Measurements from ENCODE around the gene GYS1. TPM values are rescaled to one million over a fixed set of nuclear protein-coding genes. Genes with fewer than 3 reads are reported as not detected.

Gene GYS1
- total RNA-seq, 4 donors from 2014 or later, result 15.1 to 86.3 (median 34.5) TPM

GRCh38 chr19:48964205-48965039, 28.7 kb downstream of the GYS1 start:
- TF ChIP-seq CTCF (IDR thresholded peaks at IDR 0.05; ENCODE audit: low read depth), result no peak

GRCh38 chr19:48963371-48964204, 29.5 kb downstream of the GYS1 start:
- TF ChIP-seq CTCF (IDR thresholded peaks at IDR 0.05; ENCODE audit: low read depth), result no peak

- TF ChIP-seq CTCF (IDR thresholded peaks at IDR 0.05; ENCODE audit: low read depth), result no peak
Measured at GRCh38 chr19:48962849-48963165, 30.3 kb downstream of the GYS1 start.

- no peak for TF ChIP-seq CTCF (IDR thresholded peaks at IDR 0.05; ENCODE audit: low read depth)
Measured at GRCh38 chr19:48962029-48962848, 30.9 kb downstream of the GYS1 start.

- TF ChIP-seq CTCF (IDR thresholded peaks at IDR 0.05; ENCODE audit: low read depth), result no peak
Measured at GRCh38 chr19:48961673-48962028, 31.5 kb downstream of the GYS1 start.

GRCh38 chr19:48961051-48961649, 32.0 kb downstream of the GYS1 start:
- TF ChIP-seq CTCF (IDR thresholded peaks at IDR 0.05; ENCODE audit: low read depth), result no peak
